Endothelial cell (in vitro differentiated cells): Measurements from ENCODE around the gene LYZL2. TPM values are rescaled to one million over a fixed set of nuclear protein-coding genes. Genes with fewer than 3 reads are reported as not detected.

Source experiments
- DNase-seq: peaks from one replicate; pipeline ENCODE4 v3.0.0; 2021; ENCODE audit warnings: low spot score
- H3K27ac Mint-ChIP-seq: one replicate; pipeline ENCODE4 v1.8.0; 2021; ENCODE audit warnings: mixed read lengths, inconsistent platforms; ENCODE audit not compliant: unreplicated experiment
- H3K27me3 Mint-ChIP-seq: one replicate; pipeline ENCODE4 v1.8.0; 2021; ENCODE audit warnings: mild to moderate bottlenecking, moderate library complexity, mixed read lengths, inconsistent platforms; ENCODE audit not compliant: unreplicated experiment
- H3K36me3 Mint-ChIP-seq: one replicate; pipeline ENCODE4 v1.8.0; 2021; ENCODE audit warnings: mild to moderate bottlenecking, low read depth, mixed read lengths, inconsistent platforms; ENCODE audit not compliant: unreplicated experiment
- H3K4me1 Mint-ChIP-seq: one replicate; pipeline ENCODE4 v1.8.0; 2021; ENCODE audit warnings: mild to moderate bottlenecking, mixed read lengths, inconsistent platforms; ENCODE audit not compliant: unreplicated experiment
- H3K4me3 Mint-ChIP-seq: one replicate; pipeline ENCODE4 v1.8.0; 2021; ENCODE audit warnings: mild to moderate bottlenecking, mixed read lengths, inconsistent platforms; ENCODE audit not compliant: unreplicated experiment
- H3K9me3 Mint-ChIP-seq: one replicate; pipeline ENCODE4 v1.8.0; 2021; ENCODE audit warnings: mixed read lengths, inconsistent platforms; ENCODE audit not compliant: unreplicated experiment
- CTCF ChIP-seq: fragments of 200-600 bp; sonication (generic); IDR thresholded peaks from one replicate; pipeline ENCODE4 v1.5.0; 2021; ENCODE audit warnings: antibody characterized with exemption; ENCODE audit not compliant: unreplicated experiment
- total RNA-seq: library from RNA; stranded (reverse); fragmentation: NEBNext Ultra II Directional; extraction: Animal tissue kit (Norgen Biotek cat#: 25700); gene quantifications from one replicate; pipeline ENCODE4 v1.2.1, GENCODE V29; 2021; ENCODE audit not compliant: unreplicated experiment

The LYZL2 gene
- total RNA-seq, 1 donor from 2014 or later: not detected

- DNase-seq: no peak
- TF ChIP-seq CTCF: no peak
- Mint-ChIP-seq H3K36me3 (no peaks in the 10 kb centered on the region), H3K27me3 (peaks cover 2% of the 10 kb centered on the region), H3K9me3 (no peaks in the 10 kb centered on the region), H3K4me3 (no peak overlapping the region), H3K27ac (no peak overlapping the region), H3K4me1 (peaks cover 18% of the 10 kb centered on the region)
Observed at GRCh38 chr10:30580676-30581075, 48.9 kb downstream of the LYZL2 start.

GRCh38 chr10:30580241-30580640, 49.3 kb downstream of the LYZL2 start:
- Mint-ChIP-seq H3K9me3 (no peaks in the 10 kb centered on the region), H3K4me3 (no peak overlapping the region), H3K27ac (no peak overlapping the region), H3K4me1 (peaks cover 18% of the 10 kb centered on the region), H3K36me3 (no peaks in the 10 kb centered on the region), H3K27me3 (peaks cover 2% of the 10 kb centered on the region)
- no peak for DNase-seq
- no peak for TF ChIP-seq CTCF

GRCh38 chr10:30579574-30579973, 50.0 kb downstream of the LYZL2 start:
- no peak for TF ChIP-seq CTCF
- no peaks in the 10 kb centered on the region for H3K36me3 Mint-ChIP-seq
- no peaks in the 10 kb centered on the region for H3K9me3 Mint-ChIP-seq
- H3K27me3 Mint-ChIP-seq: peaks cover 2% of the 10 kb centered on the region
- H3K27ac Mint-ChIP-seq: no peak overlapping the region
- no peak for DNase-seq
- H3K4me3 Mint-ChIP-seq: no peak overlapping the region
- H3K4me1 Mint-ChIP-seq: peaks cover 18% of the 10 kb centered on the region

- no peak for TF ChIP-seq CTCF
- Mint-ChIP-seq H3K4me3 (no peak overlapping the region), H3K27me3 (peaks cover 2% of the 10 kb centered on the region), H3K4me1 (peaks cover 4% of the 10 kb centered on the region), H3K36me3 (no peaks in the 10 kb centered on the region), H3K9me3 (no peaks in the 10 kb centered on the region), H3K27ac (no peak overlapping the region)
- no peak for DNase-seq
Observed at GRCh38 chr10:30577048-30577447, 52.5 kb downstream of the LYZL2 start.

GRCh38 chr10:30576641-30577040, 52.9 kb downstream of the LYZL2 start:
- no peaks in the 10 kb centered on the region for H3K36me3 Mint-ChIP-seq
- no peak for TF ChIP-seq CTCF
- no peaks in the 10 kb centered on the region for H3K4me1 Mint-ChIP-seq
- no peak for DNase-seq
- no peak overlapping the region for H3K4me3 Mint-ChIP-seq
- no peaks in the 10 kb centered on the region for H3K9me3 Mint-ChIP-seq
- no peak overlapping the region for H3K27ac Mint-ChIP-seq
- H3K27me3 Mint-ChIP-seq: peaks cover 2% of the 10 kb centered on the region
